Heart right ventricle (tissue), 16 donors: ENCODE results near the gene SLMAP. TPM values are rescaled to one million over a fixed set of nuclear protein-coding genes. Genes with fewer than 3 reads are reported as not detected.

ENCODE experiments used
- ATAC-seq, 8 donors: fragments of 200-7000 bp; cut with Tn5 transposase; one replicate each; pipeline ENCODE4 v1.9.1; 2020; ENCODE audit warnings: mild to moderate bottlenecking in 8 of 8, moderate library complexity in 8 of 8, moderate number of reproducible peaks in 1 of 8
- DNase-seq, 2 donors: peaks; one replicate each; pipeline ENCODE4 v3.0.0-alpha.2; 2020
- H3K27ac ChIP-seq, 10 donors: fragments of 200-600 bp; sonication (generic) in 2 of 10; one replicate each; pipeline versions ENCODE4 v1.5.0 to v1.8.0; 2020 to 2022; ENCODE audit warnings: mild to moderate bottlenecking in 3 of 10
- H3K27me3 ChIP-seq, 7 donors: fragments of 200-600 bp; one replicate each; pipeline ENCODE4 v1.8.0; 2021 to 2022; ENCODE audit warnings: mild to moderate bottlenecking in 2 of 7
- H3K36me3 ChIP-seq, 9 donors: fragments of 200-600 bp; sonication (generic) in 1 of 9; one replicate each; pipeline versions ENCODE4 v1.5.0 to v1.8.0; 2020 to 2022; ENCODE audit warnings: mild to moderate bottlenecking in 2 of 9
- H3K4me1 ChIP-seq, 9 donors: fragments of 200-600 bp; sonication (generic) in 1 of 9; one replicate each; pipeline versions ENCODE4 v1.5.0 to v1.8.0; 2020 to 2022; ENCODE audit warnings: mild to moderate bottlenecking in 4 of 9
- H3K4me3 ChIP-seq, 10 donors: fragments of 200-600 bp; sonication (generic) in 2 of 10; one replicate each; pipeline versions ENCODE4 v1.5.0 to v1.8.0; 2020 to 2022; ENCODE audit warnings: mild to moderate bottlenecking in 7 of 10, moderate library complexity in 2 of 10
- H3K9me3 ChIP-seq, 11 donors: fragments of 200-600 bp in 10 of 11; sonication (generic) in 2 of 11; one replicate each; pipeline versions ENCODE4 v1.5.0 to v1.8.0; 2013 to 2022; ENCODE audit warnings: mild to moderate bottlenecking in 2 of 11, control low read depth in 1 of 11, moderate library complexity in 1 of 11
- CTCF ChIP-seq, 9 donors: fragments of 200-600 bp; sonication (generic) in 2 of 9; IDR thresholded peaks; one replicate each; pipeline versions ENCODE4 v1.5.0 to v1.8.0; 2021 to 2022; ENCODE audit warnings: antibody characterized with exemption in 9 of 9, mild to moderate bottlenecking in 5 of 9, moderate library complexity in 1 of 9
- WGBS, 2 donors: extraction: QIAGEN DNeasy Blood & Tissue Kit; methylation state at CpG; one replicate each; pipeline ENCODE4 v1.1.7; 2013; ENCODE audit warnings: inconsistent platforms in 1 of 2; 5-methylcytosine and 5-hydroxymethylcytosine counted together
- intact Hi-C, 10 donors: fragments of 100-400 bp; cut with DNase I; formaldehyde crosslinking; loops; one replicate each; pipeline versions ENCODE4 v1.11.1 to v1.14.2; 2022
- polyA plus RNA-seq, 2 donors: library from polyadenylated mRNA; stranded (reverse); fragments of 200-250 nt; gene quantifications; one replicate each; pipeline ENCODE4 v1.2.3, GENCODE V29; 2013
- total RNA-seq, 10 donors: library from RNA; stranded (reverse); fragmentation: NEBNext Ultra II Directional in 3 of 10; extraction: Animal tissue kit (Norgen Biotek cat#: 25700) in 3 of 10; gene quantifications; one replicate each; pipeline versions ENCODE4 v1.2.1 to v1.2.4, GENCODE V29; 2021 to 2023
- donor health status: Arrhythmogenic right ventricular cardiomyopathy.
- donor health status: ischemic (EF 13 %, LVEDD 7.1; RV severe dilation, severe dysfunction).
- donor health status: healthy with polysubstance abuse.
- donor health status: DM: no; HTN: yes; CAD: no.
- donor health status: DM: no; HTN: no; CAD: no.
- donor health status: ischemic (EF 25% LVEDD 6.9; RV normal size, moderate dysfunction).
- donor health status: ischemic (EF 25% LVEDD 5.7; RV mildly dilated, moderate dysfunction).
- donor health status: healthy.
- donor health status: DM: yes; HTN: yes; CAD: no.
- donor health status: Ischemic cardiomyopathy.
- donor health status: ischemic (EF 35%, LVEDD 5.7; RV mildly dilated, moderate dysfunction).
- donor health status: nonischemic (EF 11% LVEDD 7.7; RV severe dilation, severe dysfunction).
- donor health status: DM: yes; HTN: yes; CAD: no.
- donor health status: PGD.
- donor health status: ischemic (EF 29% LVEDD 5.4; RV normal size, mild dysfunction).
- donor health status: nonischemic (EF 23%, LVEDD 6.1; RV moderate dilation, normal function).

Gene SLMAP
- total and polyA plus RNA-seq, 12 donors, result 65.8 to 724 (median 341) TPM

- H3K27me3 ChIP-seq, result no peaks in the 10 kb centered on the region
- peaks cover 0 to 47% (median 27%) of the 10 kb centered on the region in 9 donors for H3K4me1 ChIP-seq
- H3K27ac ChIP-seq, result no peak overlapping the region
- no peak for TF ChIP-seq CTCF (IDR thresholded peaks at IDR 0.05)
- H3K9me3 ChIP-seq, result no peaks in the 10 kb centered on the region
- ATAC-seq, result no peak
- intact Hi-C loops, result loop anchor here in 2 of 10 donors (5.0 to 10.0 kb wide), 2 partner anchors 70 to 1107 kb away; no protein-coding TSS in a partner anchor
- H3K36me3 ChIP-seq, result peaks cover 0 to 49% (median 0%) of the 10 kb centered on the region in 9 donors
- H3K4me3 ChIP-seq, result no peak overlapping the region
- DNase-seq, result no peak
- 92 to 96% methylated on average over 2 of the region's 2 CpGs for WGBS, 2 donors
Measured at GRCh38 chr3:57764794-57765193, 8.7 kb downstream of the SLMAP start.

- peaks cover 0 to 30% (median 0%) of the 10 kb centered on the region in 9 donors for H3K36me3 ChIP-seq
- intact Hi-C loops, result loop anchor here in 2 of 10 donors (5.0 to 10.0 kb wide), 2 partner anchors 66 to 1111 kb away; no protein-coding TSS in a partner anchor
- TF ChIP-seq CTCF (IDR thresholded peaks at IDR 0.05), result no peak
- H3K9me3 ChIP-seq, result no peaks in the 10 kb centered on the region
- no peaks in the 10 kb centered on the region for H3K27me3 ChIP-seq
- 96 to 98% methylated on average over 3 of the region's 3 CpGs for WGBS, 2 donors
- ATAC-seq (no peak), DNase-seq (no peak)
- no peak overlapping the region for H3K4me3 ChIP-seq
- H3K4me1 ChIP-seq, result peaks cover 0 to 29% (median 14%) of the 10 kb centered on the region in 9 donors
- no peak overlapping the region for H3K27ac ChIP-seq
Measured at GRCh38 chr3:57768595-57768994, 12.5 kb downstream of the SLMAP start.

GRCh38 chr3:57770009-57770827 is 14.1 kb downstream of the SLMAP start:
- intact Hi-C loops, result loop anchor here in 1 of 10 donors (10.0 kb wide), 1 partner anchor 55 kb away; no protein-coding TSS in a partner anchor
- peak in 1 of 8 donors; percentile 58 for ATAC-seq

More at GRCh38 chr3:57770009-57770827, 14.1 kb downstream of the SLMAP start:
- Histone ChIP-seq H3K27me3 (no peaks in the 10 kb centered on the region), H3K4me3 (no peak overlapping the region), H3K36me3 (peaks cover 0 to 20% (median 0%) of the 10 kb centered on the region in 9 donors), H3K4me1 (peaks cover 0 to 21% (median 8%) of the 10 kb centered on the region in 9 donors), H3K27ac (peak overlapping the region in 1 of 10 donors; percentile 16), H3K9me3 (no peaks in the 10 kb centered on the region)
- no peak for TF ChIP-seq CTCF (IDR thresholded peaks at IDR 0.05)
- no peak for DNase-seq
- 57 to 73% methylated on average over 4 of the region's 4 CpGs for WGBS, 2 donors
